Suprapubic skin (tissue), 4 donors: ENCODE results near the gene KLHDC7B. TPM values are rescaled to one million over a fixed set of nuclear protein-coding genes. Genes with fewer than 3 reads are reported as not detected.
"Not testable (repeated sequence)": the region's sequence is repeated elsewhere in the genome, so short reads cannot be mapped to it uniquely, and the experiment has no call there.

ENCODE experiments used
- DNase-seq, 2 donors: peaks; one replicate each; pipeline ENCODE4 v3.0.0-alpha.2; 2019; ENCODE audit warnings: low spot score in 2 of 2
- H3K27ac ChIP-seq: fragments of 200-600 bp; sonication (generic); one replicate; pipeline ENCODE4 v1.5.1; 2019
- H3K27me3 ChIP-seq: fragments of 200-600 bp; sonication (generic); one replicate; pipeline ENCODE4 v1.5.1; 2019
- H3K36me3 ChIP-seq: fragments of 200-600 bp; sonication (generic); one replicate; pipeline ENCODE4 v1.5.1; 2019
- H3K4me1 ChIP-seq: fragments of 200-600 bp; sonication (generic); one replicate; pipeline ENCODE4 v1.5.1; 2019
- H3K4me3 ChIP-seq: fragments of 200-600 bp; sonication (generic); one replicate; pipeline ENCODE4 v1.5.1; 2019; ENCODE audit warnings: mild to moderate bottlenecking
- H3K9me3 ChIP-seq: fragments of 200-600 bp; sonication (generic); one replicate; pipeline ENCODE4 v1.5.1; 2019
- CTCF ChIP-seq, 2 donors: fragments of 200-600 bp in 1 of 2; fragments of 450-650 bp in 1 of 2; sonication (generic) in 1 of 2; IDR thresholded peaks; one replicate each; pipeline ENCODE4 v1.5.1; 2016 to 2019; ENCODE audit warnings: antibody characterized with exemption in 2 of 2, mild to moderate bottlenecking in 1 of 2, moderate library complexity in 1 of 2
- EP300 ChIP-seq: sonication (generic); formaldehyde crosslinking; IDR thresholded peaks from one replicate; pipeline ENCODE4 v1.6.1; 2017; ENCODE audit warnings: antibody characterized with exemption
- POLR2A ChIP-seq, 2 donors: fragments of 450-650 bp; IDR thresholded peaks; one replicate each; pipeline ENCODE4 v1.6.1; 2017; ENCODE audit warnings: antibody characterized with exemption in 2 of 2, mild to moderate bottlenecking in 2 of 2, moderate library complexity in 2 of 2
- POLR2AphosphoS5 ChIP-seq, 3 donors: sonication (generic); formaldehyde crosslinking; IDR thresholded peaks; one replicate each; pipeline ENCODE4 v1.6.1; 2017; ENCODE audit warnings: antibody characterized with exemption in 3 of 3
- WGBS: methylation state at CpG from one replicate; pipeline ENCODE4 v1.1.5; 2018; 5-methylcytosine and 5-hydroxymethylcytosine counted together
- total RNA-seq, 4 donors: library from RNA; depleted of rRNA; stranded (reverse); fragments of >200 nt; gene quantifications; one replicate each; pipeline ENCODE4 v1.1.0, GENCODE V29; 2016

The KLHDC7B gene
- total RNA-seq, 4 donors from 2014 or later, result 0.26 TPM; not detected in 3

- peaks cover 9% of the 10 kb centered on the region for H3K4me1 ChIP-seq
- no peak overlapping the region for H3K27ac ChIP-seq
- 87% methylated on average over 13 of the region's 20 CpGs for WGBS
- TF ChIP-seq EP300 (no peak), POLR2AphosphoS5 (IDR thresholded peaks at IDR 0.05) (no peak), POLR2A (IDR thresholded peaks at IDR 0.05) (no peak), CTCF (IDR thresholded peaks at IDR 0.05) (no peak)
- no peak overlapping the region for H3K4me3 ChIP-seq
- H3K9me3 ChIP-seq, result no peaks in the 10 kb centered on the region
- H3K27me3 ChIP-seq, result no peaks in the 10 kb centered on the region
- no peak for DNase-seq
- H3K36me3 ChIP-seq, result peaks cover 68% of the 10 kb centered on the region
These were observed 28.0 kb upstream of the KLHDC7B start for GRCh38 chr22:50517495-50518260.

GRCh38 chr22:50518606-50519005 is 27.1 kb upstream of the KLHDC7B start:
- H3K36me3 ChIP-seq, result peaks cover 78% of the 10 kb centered on the region
- no peak for DNase-seq

GRCh38 chr22:50519151-50519550 is 26.5 kb upstream of the KLHDC7B start:
- TF ChIP-seq EP300 (no peak), POLR2AphosphoS5 (IDR thresholded peaks at IDR 0.05) (no peak), POLR2A (IDR thresholded peaks at IDR 0.05) (no peak), CTCF (IDR thresholded peaks at IDR 0.05) (no peak)
- H3K9me3 ChIP-seq, result no peaks in the 10 kb centered on the region
- H3K27ac ChIP-seq, result no peak overlapping the region
- DNase-seq, result no peak
- H3K4me1 ChIP-seq, result peaks cover 18% of the 10 kb centered on the region
- 100% methylated on average over 4 of the region's 8 CpGs for WGBS
- no peak overlapping the region for H3K4me3 ChIP-seq
- no peaks in the 10 kb centered on the region for H3K27me3 ChIP-seq
- peaks cover 83% of the 10 kb centered on the region for H3K36me3 ChIP-seq

More at GRCh38 chr22:50518606-50519005, 27.1 kb upstream of the KLHDC7B start:
- Histone ChIP-seq H3K4me3 (no peak overlapping the region), H3K27me3 (no peaks in the 10 kb centered on the region), H3K27ac (no peak overlapping the region), H3K9me3 (no peaks in the 10 kb centered on the region), H3K4me1 (peaks cover 12% of the 10 kb centered on the region)
- 92% methylated on average over 5 of the region's 7 CpGs for WGBS
- TF ChIP-seq EP300 (no peak), POLR2A (IDR thresholded peaks at IDR 0.05) (no peak), POLR2AphosphoS5 (IDR thresholded peaks at IDR 0.05) (no peak), CTCF (IDR thresholded peaks at IDR 0.05) (no peak)

- WGBS, result 97% methylated on average over 8 of the region's 8 CpGs
- H3K4me1 ChIP-seq, result peaks cover 28% of the 10 kb centered on the region
- not testable (repeated sequence) for DNase-seq
These were observed 25.5 kb upstream of the KLHDC7B start for GRCh38 chr22:50520184-50520583.

GRCh38 chr22:50520826-50521453 is 24.8 kb upstream of the KLHDC7B start:
- WGBS, result 95% methylated on average over 9 of the region's 13 CpGs
- no peak for DNase-seq
- no peak overlapping the region for H3K4me3 ChIP-seq
- no peaks in the 10 kb centered on the region for H3K9me3 ChIP-seq
- no peak overlapping the region for H3K27ac ChIP-seq
- peaks cover 79% of the 10 kb centered on the region for H3K36me3 ChIP-seq
- no peaks in the 10 kb centered on the region for H3K27me3 ChIP-seq
- no peak for TF ChIP-seq CTCF (IDR thresholded peaks at IDR 0.05)
- TF ChIP-seq POLR2A (IDR thresholded peaks at IDR 0.05), result no peak
- TF ChIP-seq EP300, result no peak
- no peak for TF ChIP-seq POLR2AphosphoS5 (IDR thresholded peaks at IDR 0.05)
- peaks cover 30% of the 10 kb centered on the region for H3K4me1 ChIP-seq

More at GRCh38 chr22:50520184-50520583, 25.5 kb upstream of the KLHDC7B start:
- not testable (repeated sequence) for H3K27ac ChIP-seq, H3K27me3 ChIP-seq, H3K4me3 ChIP-seq, H3K9me3 ChIP-seq
- H3K36me3 ChIP-seq, result peaks cover 79% of the 10 kb centered on the region
